Lower leg skin (tissue), 3 donors: ENCODE data around the gene FAM216A.

ENCODE experiments used
- POLR2A ChIP-seq, 2 donors: fragments of 450-650 bp; IDR thresholded peaks; one replicate each; pipeline ENCODE4 v1.6.1; 2016 to 2017; ENCODE audit warnings: antibody characterized with exemption in 2 of 2, mild to moderate bottlenecking in 1 of 2, moderate library complexity in 1 of 2
- TF ChIP-seq, protein P1 (sequence below), 3 donors: fragments of 450-650 bp; IDR thresholded peaks; one replicate each; pipeline ENCODE4 v1.5.1; 2016; ENCODE audit warnings: antibody characterized with exemption in 3 of 3, mild to moderate bottlenecking in 3 of 3, moderate library complexity in 2 of 3

DNA sequence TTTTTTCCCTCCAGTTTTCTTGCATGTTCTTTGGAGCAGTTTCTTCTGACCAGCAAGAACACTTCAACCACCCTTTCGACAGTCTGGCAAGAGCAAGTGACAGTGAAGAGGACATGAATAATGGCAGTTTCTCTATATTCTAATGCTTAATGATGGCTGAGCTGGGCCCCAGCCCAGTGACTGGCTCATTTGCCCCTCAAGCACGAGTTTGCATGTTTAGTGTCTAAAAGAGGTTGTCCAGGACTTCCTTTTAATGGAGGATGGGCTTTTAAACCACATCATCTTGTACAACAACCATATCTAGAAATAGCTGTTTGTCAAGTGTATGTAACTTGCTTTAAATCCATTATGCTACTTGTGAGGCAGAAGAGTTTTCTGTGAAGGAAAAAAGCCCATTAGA, 61.9 kb downstream of the FAM216A start:
- TF ChIP-seq POLR2A (IDR thresholded peaks at IDR 0.05), result no peak
- TF ChIP-seq, protein P1, sequence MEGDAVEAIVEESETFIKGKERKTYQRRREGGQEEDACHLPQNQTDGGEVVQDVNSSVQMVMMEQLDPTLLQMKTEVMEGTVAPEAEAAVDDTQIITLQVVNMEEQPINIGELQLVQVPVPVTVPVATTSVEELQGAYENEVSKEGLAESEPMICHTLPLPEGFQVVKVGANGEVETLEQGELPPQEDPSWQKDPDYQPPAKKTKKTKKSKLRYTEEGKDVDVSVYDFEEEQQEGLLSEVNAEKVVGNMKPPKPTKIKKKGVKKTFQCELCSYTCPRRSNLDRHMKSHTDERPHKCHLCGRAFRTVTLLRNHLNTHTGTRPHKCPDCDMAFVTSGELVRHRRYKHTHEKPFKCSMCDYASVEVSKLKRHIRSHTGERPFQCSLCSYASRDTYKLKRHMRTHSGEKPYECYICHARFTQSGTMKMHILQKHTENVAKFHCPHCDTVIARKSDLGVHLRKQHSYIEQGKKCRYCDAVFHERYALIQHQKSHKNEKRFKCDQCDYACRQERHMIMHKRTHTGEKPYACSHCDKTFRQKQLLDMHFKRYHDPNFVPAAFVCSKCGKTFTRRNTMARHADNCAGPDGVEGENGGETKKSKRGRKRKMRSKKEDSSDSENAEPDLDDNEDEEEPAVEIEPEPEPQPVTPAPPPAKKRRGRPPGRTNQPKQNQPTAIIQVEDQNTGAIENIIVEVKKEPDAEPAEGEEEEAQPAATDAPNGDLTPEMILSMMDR (IDR thresholded peaks at IDR 0.05), result no peak
